Endothelial cell (in vitro differentiated cells): ENCODE measurements around the gene ITIH2. TPM values are rescaled to one million over a fixed set of nuclear protein-coding genes. Genes with fewer than 3 reads are reported as not detected.
A peak's percentile ranks its signal among the peaks of the same experiment; 100 is the strongest.

ENCODE experiments used
- DNase-seq: peaks from one replicate; pipeline ENCODE4 v3.0.0; 2021; ENCODE audit warnings: low spot score
- H3K27ac Mint-ChIP-seq: one replicate; pipeline ENCODE4 v1.8.0; 2021; ENCODE audit warnings: mixed read lengths, inconsistent platforms; ENCODE audit not compliant: unreplicated experiment
- H3K27me3 Mint-ChIP-seq: one replicate; pipeline ENCODE4 v1.8.0; 2021; ENCODE audit warnings: mild to moderate bottlenecking, moderate library complexity, mixed read lengths, inconsistent platforms; ENCODE audit not compliant: unreplicated experiment
- H3K36me3 Mint-ChIP-seq: one replicate; pipeline ENCODE4 v1.8.0; 2021; ENCODE audit warnings: mild to moderate bottlenecking, low read depth, mixed read lengths, inconsistent platforms; ENCODE audit not compliant: unreplicated experiment
- H3K4me1 Mint-ChIP-seq: one replicate; pipeline ENCODE4 v1.8.0; 2021; ENCODE audit warnings: mild to moderate bottlenecking, mixed read lengths, inconsistent platforms; ENCODE audit not compliant: unreplicated experiment
- H3K4me3 Mint-ChIP-seq: one replicate; pipeline ENCODE4 v1.8.0; 2021; ENCODE audit warnings: mild to moderate bottlenecking, mixed read lengths, inconsistent platforms; ENCODE audit not compliant: unreplicated experiment
- H3K9me3 Mint-ChIP-seq: one replicate; pipeline ENCODE4 v1.8.0; 2021; ENCODE audit warnings: mixed read lengths, inconsistent platforms; ENCODE audit not compliant: unreplicated experiment
- CTCF ChIP-seq: fragments of 200-600 bp; sonication (generic); IDR thresholded peaks from one replicate; pipeline ENCODE4 v1.5.0; 2021; ENCODE audit warnings: antibody characterized with exemption; ENCODE audit not compliant: unreplicated experiment
- total RNA-seq: library from RNA; stranded (reverse); fragmentation: NEBNext Ultra II Directional; extraction: Animal tissue kit (Norgen Biotek cat#: 25700); gene quantifications from one replicate; pipeline ENCODE4 v1.2.1, GENCODE V29; 2021; ENCODE audit not compliant: unreplicated experiment

ITIH2 gene
- total RNA-seq, 1 donor from 2014 or later = not detected

DNA sequence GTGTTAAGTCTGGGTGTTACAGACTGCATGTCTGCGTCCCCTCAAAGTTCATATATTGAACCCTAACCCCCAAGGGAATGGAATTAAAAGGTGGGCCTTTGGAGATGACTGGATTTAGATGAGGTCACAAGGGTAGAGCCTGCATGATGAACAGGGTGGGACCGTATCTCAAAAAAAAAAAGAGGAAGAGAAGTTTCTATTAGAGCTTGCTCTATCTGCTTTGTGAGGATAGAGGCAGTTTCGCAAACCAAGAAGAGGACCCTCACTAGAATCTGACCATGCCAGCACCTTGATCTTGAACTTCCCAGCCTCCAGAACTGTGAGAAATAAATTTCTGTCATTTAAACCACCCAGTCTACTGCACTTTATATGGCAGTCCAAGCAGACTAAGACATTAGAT lies 83.3 kb downstream of the ITIH2 start:
- DNase-seq = no peak
- Mint-ChIP-seq H3K27ac (no peak overlapping the region), H3K36me3 (no peaks in the 10 kb centered on the region), H3K4me1 (peaks cover 17% of the 10 kb centered on the region), H3K4me3 (no peak overlapping the region), H3K9me3 (no peaks in the 10 kb centered on the region), H3K27me3 (no peaks in the 10 kb centered on the region)
- TF ChIP-seq CTCF = no peak

GRCh38 chr10:7787150-7787856 lies 84.2 kb downstream of the ITIH2 start:
- H3K27ac Mint-ChIP-seq = no peak overlapping the region
- H3K36me3 Mint-ChIP-seq = no peaks in the 10 kb centered on the region
- H3K27me3 Mint-ChIP-seq = no peaks in the 10 kb centered on the region
- TF ChIP-seq CTCF = no peak
- H3K9me3 Mint-ChIP-seq = no peaks in the 10 kb centered on the region
- H3K4me1 Mint-ChIP-seq = peaks cover 17% of the 10 kb centered on the region
- H3K4me3 Mint-ChIP-seq = no peak overlapping the region
- no peak for DNase-seq

- DNase-seq = peak; percentile 98
- Mint-ChIP-seq H3K9me3 (no peaks in the 10 kb centered on the region), H3K4me1 (peaks cover 17% of the 10 kb centered on the region), H3K4me3 (no peak within 1 kb of the TSS), H3K27me3 (no peaks in the 10 kb centered on the region), H3K36me3 (no peaks in the 10 kb centered on the region), H3K27ac (peak within 1 kb of the TSS; percentile 78)
- TF ChIP-seq CTCF = no peak
Observed at GRCh38 chr10:7787857-7788638, 84.9 kb downstream of the ITIH2 start, which contains the start of the genes ATP5F1C and KIN. ATP5F1C (plus strand) TSS chr10:7788177; CDS start chr10:7788208, 31 bp downstream. KIN (minus strand) TSS chr10:7787993; CDS start chr10:7787933, 60 bp downstream.

DNA sequence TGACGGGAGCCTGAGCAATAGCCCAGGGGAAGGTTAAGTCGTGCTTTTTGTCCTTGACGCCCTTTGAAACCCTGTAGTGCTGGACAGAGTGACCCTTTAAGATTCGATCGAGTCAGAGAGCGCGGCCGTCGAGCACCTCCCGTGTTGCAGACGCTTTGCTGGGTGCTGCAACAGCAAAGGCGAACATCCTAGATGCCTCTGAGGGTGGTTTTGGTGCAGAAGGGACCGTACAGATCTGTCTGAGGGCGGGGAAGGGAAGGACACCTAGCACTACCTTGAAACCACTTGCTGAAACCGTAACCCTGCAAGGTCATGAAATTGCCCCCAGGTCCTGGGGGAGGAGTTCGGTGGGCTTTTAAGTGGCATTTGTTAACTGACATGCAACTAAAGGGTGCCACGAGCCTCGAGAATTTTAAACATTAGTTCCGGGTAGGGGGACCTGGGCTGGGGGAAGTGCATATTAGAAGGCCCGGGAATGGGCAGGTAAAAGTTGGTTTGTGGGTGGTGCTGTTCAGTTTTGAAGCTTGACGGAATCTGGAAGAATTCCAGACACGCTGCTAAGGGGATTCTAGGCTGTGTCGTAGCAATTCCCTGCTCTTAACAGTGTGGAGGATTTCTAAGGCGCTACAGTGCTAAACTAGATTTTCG lies 85.6 kb downstream of the ITIH2 start:
- Mint-ChIP-seq H3K36me3 (no peaks in the 10 kb centered on the region), H3K27ac (peak overlapping the region; percentile 78), H3K4me3 (no peak overlapping the region), H3K4me1 (peaks cover 17% of the 10 kb centered on the region), H3K27me3 (no peaks in the 10 kb centered on the region), H3K9me3 (no peaks in the 10 kb centered on the region)
- no peak for TF ChIP-seq CTCF
- no peak for DNase-seq
